ENCODE measurements around the gene SUPT3H. TPM values are rescaled to one million over a fixed set of nuclear protein-coding genes. Genes with fewer than 3 reads are reported as not detected.
"Not testable (repeated sequence)": the region's sequence is repeated elsewhere in the genome, so short reads cannot be mapped to it uniquely, and the experiment has no call there.

SUPT3H gene
- polyA plus RNA-seq, 3 donors: 22.1 to 24.9 (median 23.0) TPM

GRCh38 chr6:45201484-45201883, 176.2 kb downstream of the SUPT3H start:
- DNase-seq (ENCODE audit: extremely low read depth in 1 of 11, low read depth in 9 of 11, low spot score in 4 of 11): no peak

GRCh38 chr6:45200510-45200909, 177.2 kb downstream of the SUPT3H start:
- DNase-seq (ENCODE audit: extremely low read depth in 1 of 11, low read depth in 9 of 11, low spot score in 4 of 11): peak in 1 of 11 donors; percentile 1

GRCh38 chr6:45199554-45199953, 178.2 kb downstream of the SUPT3H start:
- no peak for DNase-seq (ENCODE audit: extremely low read depth in 1 of 11, low read depth in 9 of 11, low spot score in 4 of 11)

- no peak for DNase-seq (ENCODE audit: extremely low read depth in 1 of 11, low read depth in 9 of 11, low spot score in 4 of 11)
Measured at GRCh38 chr6:45196121-45196520, 181.6 kb downstream of the SUPT3H start.

GRCh38 chr6:45195137-45195536, 182.6 kb downstream of the SUPT3H start:
- DNase-seq (ENCODE audit: extremely low read depth in 1 of 11, low read depth in 9 of 11, low spot score in 4 of 11): no peak

- DNase-seq (ENCODE audit: extremely low read depth in 1 of 11, low read depth in 9 of 11, low spot score in 4 of 11): no peak
Measured at GRCh38 chr6:45192556-45192955, 185.2 kb downstream of the SUPT3H start.

GRCh38 chr6:45191414-45191813, 186.3 kb downstream of the SUPT3H start:
- DNase-seq (ENCODE audit: extremely low read depth in 1 of 11, low read depth in 9 of 11, low spot score in 4 of 11): no peak

- DNase-seq (ENCODE audit: extremely low read depth in 1 of 11, low read depth in 9 of 11, low spot score in 4 of 11): no peak
Measured at GRCh38 chr6:45187836-45188235, 189.9 kb downstream of the SUPT3H start.

GRCh38 chr6:45185403-45186251, 192.1 kb downstream of the SUPT3H start:
- DNase-seq (ENCODE audit: extremely low read depth in 1 of 11, low read depth in 9 of 11, low spot score in 4 of 11): no peak

- DNase-seq (ENCODE audit: extremely low read depth in 1 of 11, low read depth in 9 of 11, low spot score in 4 of 11): no peak
Measured at GRCh38 chr6:45184937-45185336, 192.8 kb downstream of the SUPT3H start.

- no peak for DNase-seq (ENCODE audit: extremely low read depth in 1 of 11, low read depth in 9 of 11, low spot score in 4 of 11)
Measured at GRCh38 chr6:45184040-45184439, 193.7 kb downstream of the SUPT3H start.

GRCh38 chr6:45176373-45176772, 201.4 kb downstream of the SUPT3H start:
- not testable (repeated sequence) for DNase-seq (ENCODE audit: extremely low read depth in 1 of 11, low read depth in 9 of 11, low spot score in 4 of 11)

GRCh38 chr6:45175272-45175671, 202.5 kb downstream of the SUPT3H start:
- DNase-seq (ENCODE audit: extremely low read depth in 1 of 11, low read depth in 9 of 11, low spot score in 4 of 11): no peak

GRCh38 chr6:45174045-45174444, 203.7 kb downstream of the SUPT3H start:
- no peak for DNase-seq (ENCODE audit: extremely low read depth in 1 of 11, low read depth in 9 of 11, low spot score in 4 of 11)

GRCh38 chr6:45171380-45171779, 206.4 kb downstream of the SUPT3H start:
- no peak for DNase-seq (ENCODE audit: extremely low read depth in 1 of 11, low read depth in 9 of 11, low spot score in 4 of 11)

- DNase-seq (ENCODE audit: extremely low read depth in 1 of 11, low read depth in 9 of 11, low spot score in 4 of 11): no peak
Measured at GRCh38 chr6:45170309-45170708, 207.4 kb downstream of the SUPT3H start.

GRCh38 chr6:45169815-45170214, 207.9 kb downstream of the SUPT3H start:
- no peak for DNase-seq (ENCODE audit: extremely low read depth in 1 of 11, low read depth in 9 of 11, low spot score in 4 of 11)

- no peak for DNase-seq (ENCODE audit: extremely low read depth in 1 of 11, low read depth in 9 of 11, low spot score in 4 of 11)
Measured at GRCh38 chr6:45163952-45164766, 213.6 kb downstream of the SUPT3H start.

- DNase-seq (ENCODE audit: extremely low read depth in 1 of 11, low read depth in 9 of 11, low spot score in 4 of 11): no peak
Measured at GRCh38 chr6:45160305-45160704, 217.4 kb downstream of the SUPT3H start.

- no peak for DNase-seq (ENCODE audit: extremely low read depth in 1 of 11, low read depth in 9 of 11, low spot score in 4 of 11)
Measured at GRCh38 chr6:45156075-45156474, 221.7 kb downstream of the SUPT3H start.

Measured in renal cortex interstitium (tissue), 11 donors.